Sigmoid colon (tissue), 3 donors: ENCODE measurements around the gene KDF1.

Source experiments
- POLR2A ChIP-seq, 2 donors: fragments of 450-650 bp; IDR thresholded peaks; one replicate each; pipeline ENCODE4 v1.6.1; 2016; ENCODE audit warnings: antibody characterized with exemption in 2 of 2, mild to moderate bottlenecking in 2 of 2, moderate library complexity in 2 of 2
- TF ChIP-seq, protein P1 (sequence below), 4 experiments: fragments of 450-650 bp in 3 of 4; fragments of 200-600 bp in 1 of 4; IDR thresholded peaks; one replicate each; pipeline ENCODE4 v1.5.1; 2016 to 2019; ENCODE audit warnings: antibody characterized with exemption in 4 of 4, mild to moderate bottlenecking in 3 of 4, moderate library complexity in 2 of 4

DNA sequence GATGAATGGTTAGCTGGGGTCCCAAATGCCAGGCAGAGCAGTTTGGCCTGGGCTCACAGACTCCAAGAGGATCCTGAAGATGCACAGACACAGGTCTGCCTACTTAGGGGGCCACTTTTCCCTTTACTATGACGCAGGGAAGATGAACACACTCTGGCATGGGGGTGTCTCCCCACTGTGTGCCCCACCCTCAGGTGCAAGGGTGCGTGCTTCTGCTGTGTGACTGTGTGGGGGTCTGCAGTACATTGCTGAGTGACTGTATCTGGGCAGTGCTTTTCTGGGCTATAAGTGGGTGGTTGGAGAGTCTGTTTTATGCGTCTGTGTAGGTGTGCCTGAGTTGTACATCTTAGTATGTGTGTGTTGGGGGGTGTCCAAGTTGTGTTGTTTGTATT lies 50.3 kb downstream of the KDF1 start:
- TF ChIP-seq, protein P1, sequence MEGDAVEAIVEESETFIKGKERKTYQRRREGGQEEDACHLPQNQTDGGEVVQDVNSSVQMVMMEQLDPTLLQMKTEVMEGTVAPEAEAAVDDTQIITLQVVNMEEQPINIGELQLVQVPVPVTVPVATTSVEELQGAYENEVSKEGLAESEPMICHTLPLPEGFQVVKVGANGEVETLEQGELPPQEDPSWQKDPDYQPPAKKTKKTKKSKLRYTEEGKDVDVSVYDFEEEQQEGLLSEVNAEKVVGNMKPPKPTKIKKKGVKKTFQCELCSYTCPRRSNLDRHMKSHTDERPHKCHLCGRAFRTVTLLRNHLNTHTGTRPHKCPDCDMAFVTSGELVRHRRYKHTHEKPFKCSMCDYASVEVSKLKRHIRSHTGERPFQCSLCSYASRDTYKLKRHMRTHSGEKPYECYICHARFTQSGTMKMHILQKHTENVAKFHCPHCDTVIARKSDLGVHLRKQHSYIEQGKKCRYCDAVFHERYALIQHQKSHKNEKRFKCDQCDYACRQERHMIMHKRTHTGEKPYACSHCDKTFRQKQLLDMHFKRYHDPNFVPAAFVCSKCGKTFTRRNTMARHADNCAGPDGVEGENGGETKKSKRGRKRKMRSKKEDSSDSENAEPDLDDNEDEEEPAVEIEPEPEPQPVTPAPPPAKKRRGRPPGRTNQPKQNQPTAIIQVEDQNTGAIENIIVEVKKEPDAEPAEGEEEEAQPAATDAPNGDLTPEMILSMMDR (IDR thresholded peaks at IDR 0.05): no peak
- no peak for TF ChIP-seq POLR2A (IDR thresholded peaks at IDR 0.05)
